WTC11 (cell line): Measurements from ENCODE around the gene EEF2K.

Experiments
- ATF1 ChIP-seq: sonication (generic); formaldehyde crosslinking; IDR thresholded peaks from 2 replicates; pipeline ENCODE4 v1.8.1; 2023; ENCODE audit warnings: mild to moderate bottlenecking, moderate library complexity, missing genetic modification reagents
- ZBTB21 ChIP-seq: sonication (generic); formaldehyde crosslinking; IDR thresholded peaks from 2 replicates; pipeline ENCODE4 v1.8.1; 2023; ENCODE audit warnings: mild to moderate bottlenecking, missing genetic modification reagents, borderline replicate concordance
- TF ChIP-seq, protein P1 (sequence below): fragments of 200-600 bp; IDR thresholded peaks from 2 replicates; pipeline ENCODE4 v1.8.0; 2022; ENCODE audit warnings: antibody characterized with exemption

DNA sequence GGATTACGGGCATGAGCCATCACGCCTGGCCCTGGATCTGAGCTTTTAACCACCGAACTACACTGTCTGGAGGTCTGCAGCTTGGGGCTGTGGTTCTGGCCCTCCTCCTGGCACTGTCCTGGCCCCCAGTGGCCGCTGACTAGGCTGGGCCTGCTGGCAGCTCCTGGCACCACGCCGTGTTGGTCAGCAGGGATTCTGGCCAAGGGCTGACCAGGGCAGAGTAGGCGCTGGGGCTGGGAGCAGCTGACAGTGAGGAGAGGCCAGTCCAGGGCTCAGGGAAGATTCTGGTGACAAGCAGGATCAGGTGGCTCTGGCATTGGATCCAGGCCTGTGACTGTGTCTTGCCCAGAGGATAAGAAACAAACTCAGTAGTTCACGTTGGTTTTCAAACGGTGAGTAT is 14.6 kb downstream of the EEF2K start:
- TF ChIP-seq, protein P1, sequence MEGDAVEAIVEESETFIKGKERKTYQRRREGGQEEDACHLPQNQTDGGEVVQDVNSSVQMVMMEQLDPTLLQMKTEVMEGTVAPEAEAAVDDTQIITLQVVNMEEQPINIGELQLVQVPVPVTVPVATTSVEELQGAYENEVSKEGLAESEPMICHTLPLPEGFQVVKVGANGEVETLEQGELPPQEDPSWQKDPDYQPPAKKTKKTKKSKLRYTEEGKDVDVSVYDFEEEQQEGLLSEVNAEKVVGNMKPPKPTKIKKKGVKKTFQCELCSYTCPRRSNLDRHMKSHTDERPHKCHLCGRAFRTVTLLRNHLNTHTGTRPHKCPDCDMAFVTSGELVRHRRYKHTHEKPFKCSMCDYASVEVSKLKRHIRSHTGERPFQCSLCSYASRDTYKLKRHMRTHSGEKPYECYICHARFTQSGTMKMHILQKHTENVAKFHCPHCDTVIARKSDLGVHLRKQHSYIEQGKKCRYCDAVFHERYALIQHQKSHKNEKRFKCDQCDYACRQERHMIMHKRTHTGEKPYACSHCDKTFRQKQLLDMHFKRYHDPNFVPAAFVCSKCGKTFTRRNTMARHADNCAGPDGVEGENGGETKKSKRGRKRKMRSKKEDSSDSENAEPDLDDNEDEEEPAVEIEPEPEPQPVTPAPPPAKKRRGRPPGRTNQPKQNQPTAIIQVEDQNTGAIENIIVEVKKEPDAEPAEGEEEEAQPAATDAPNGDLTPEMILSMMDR, result no peak
- TF ChIP-seq ATF1, result no peak
- TF ChIP-seq ZBTB21 (CRISPR knock-in tag), result no peak
